H54 (cell line): ENCODE measurements around the gene ATP10B.
"Not testable (repeated sequence)": the region's sequence is repeated elsewhere in the genome, so short reads cannot be mapped to it uniquely, and the experiment has no call there.

Experiments
- DNase-seq: peaks from one replicate; pipeline ENCODE4 v3.0.0; 2011; ENCODE audit warnings: low spot score, mixed read lengths; ENCODE audit not compliant: insufficient read length
- FAIRE-seq: peaks from 3 replicates; lab custom pipeline; 2011; peaks lifted over from hg19 to GRCh38; lab: Jason Lieb, UNC
- POLR2A ChIP-seq: IDR thresholded peaks from 2 replicates; pipeline ENCODE4 v1.6.1; 2011; ENCODE audit warnings: low read depth, mild to moderate bottlenecking, low read length

Gene ATP10B

GRCh38 chr5:160843240-160843639, 8.8 kb downstream of the ATP10B start:
- no peak for FAIRE-seq
- no peak for TF ChIP-seq POLR2A
- DNase-seq, result no peak

GRCh38 chr5:160837749-160838593, 14.0 kb downstream of the ATP10B start:
- no peak for FAIRE-seq
- no peak for DNase-seq
- no peak for TF ChIP-seq POLR2A

GRCh38 chr5:160837211-160837610, 14.8 kb downstream of the ATP10B start:
- FAIRE-seq (no peak), DNase-seq (no peak)
- TF ChIP-seq POLR2A, result no peak

- no peak for DNase-seq
- FAIRE-seq, result no peak
- no peak for TF ChIP-seq POLR2A
Measured at GRCh38 chr5:160835818-160836528, 16.0 kb downstream of the ATP10B start.

GRCh38 chr5:160835376-160835775, 16.6 kb downstream of the ATP10B start:
- TF ChIP-seq POLR2A, result no peak
- DNase-seq (no peak), FAIRE-seq (no peak)

- no peak for FAIRE-seq
- no peak for TF ChIP-seq POLR2A
- no peak for DNase-seq
Measured at GRCh38 chr5:160833806-160834205, 18.2 kb downstream of the ATP10B start.

GRCh38 chr5:160831801-160832200, 20.2 kb downstream of the ATP10B start:
- no peak for DNase-seq
- no peak for TF ChIP-seq POLR2A
- FAIRE-seq, result no peak

- no peak for TF ChIP-seq POLR2A
- FAIRE-seq, result no peak
- no peak for DNase-seq
Measured at GRCh38 chr5:160824301-160825001, 27.6 kb downstream of the ATP10B start.

- FAIRE-seq, DNase-seq: not testable (repeated sequence)
Measured at GRCh38 chr5:160812996-160813395, 39.0 kb downstream of the ATP10B start.

GRCh38 chr5:160805376-160805775, 46.6 kb downstream of the ATP10B start:
- no peak for TF ChIP-seq POLR2A
- no peak for DNase-seq
- no peak for FAIRE-seq

GRCh38 chr5:160802592-160802991, 49.4 kb downstream of the ATP10B start:
- TF ChIP-seq POLR2A, result no peak
- DNase-seq (no peak), FAIRE-seq (no peak)

- DNase-seq (no peak), FAIRE-seq (no peak)
- TF ChIP-seq POLR2A, result no peak
Measured at GRCh38 chr5:160800375-160801275, 51.4 kb downstream of the ATP10B start.

GRCh38 chr5:160799184-160799583, 52.8 kb downstream of the ATP10B start:
- no peak for DNase-seq
- no peak for TF ChIP-seq POLR2A
- no peak for FAIRE-seq
